ENCODE results near the gene HOXB8.

HOXB8 gene

GRCh38 chr17:48615047-48615962 lies at the start of gene HOXB8:
TSS of gene HOXB8 (minus strand) at chr17:48615292. CDS start at chr17:48614704, 588 bp downstream.
- DNase-seq (ENCODE audit: low read depth in 2 of 2), result no peak

- no peak for DNase-seq (ENCODE audit: low read depth in 2 of 2)
Observed at GRCh38 chr17:48663134-48663924, 48.2 kb upstream of the HOXB8 start.

- DNase-seq (ENCODE audit: low read depth in 2 of 2), result no peak
Observed at GRCh38 chr17:48655913-48656312, 40.8 kb upstream of the HOXB8 start.

- DNase-seq (ENCODE audit: low read depth in 2 of 2), result no peak
Observed at GRCh38 chr17:48649741-48650140, 34.6 kb upstream of the HOXB8 start.

- no peak for DNase-seq (ENCODE audit: low read depth in 2 of 2)
Observed at GRCh38 chr17:48647963-48648245, 32.8 kb upstream of the HOXB8 start.

- no peak for DNase-seq (ENCODE audit: low read depth in 2 of 2)
Observed at GRCh38 chr17:48647103-48647962, 32.2 kb upstream of the HOXB8 start.

GRCh38 chr17:48646183-48647102 lies 31.4 kb upstream of the HOXB8 start:
- peak in 1 of 2 donors; percentile 45 for DNase-seq (ENCODE audit: low read depth in 2 of 2)

- DNase-seq (ENCODE audit: low read depth in 2 of 2), result no peak
Observed at GRCh38 chr17:48645639-48646182, 30.6 kb upstream of the HOXB8 start.

GRCh38 chr17:48644910-48645557 lies 29.9 kb upstream of the HOXB8 start:
- DNase-seq (ENCODE audit: low read depth in 2 of 2), result no peak

- DNase-seq (ENCODE audit: low read depth in 2 of 2), result no peak
Observed at GRCh38 chr17:48644159-48644558, 29.1 kb upstream of the HOXB8 start.

- DNase-seq (ENCODE audit: low read depth in 2 of 2), result no peak
Observed at GRCh38 chr17:48643697-48644012, 28.6 kb upstream of the HOXB8 start.

GRCh38 chr17:48642843-48643696 lies 28.0 kb upstream of the HOXB8 start:
- DNase-seq (ENCODE audit: low read depth in 2 of 2), result no peak

- DNase-seq (ENCODE audit: low read depth in 2 of 2), result no peak
Observed at GRCh38 chr17:48642059-48642842, 27.2 kb upstream of the HOXB8 start.

- no peak for DNase-seq (ENCODE audit: low read depth in 2 of 2)
Observed at GRCh38 chr17:48641541-48642058, 26.5 kb upstream of the HOXB8 start.

- no peak for DNase-seq (ENCODE audit: low read depth in 2 of 2)
Observed at GRCh38 chr17:48640858-48641180, 25.7 kb upstream of the HOXB8 start.

GRCh38 chr17:48639982-48640857 lies 25.1 kb upstream of the HOXB8 start:
- DNase-seq (ENCODE audit: low read depth in 2 of 2), result no peak

GRCh38 chr17:48639136-48639535 lies 24.0 kb upstream of the HOXB8 start:
- DNase-seq (ENCODE audit: low read depth in 2 of 2), result no peak
